Esophagus squamous epithelium (tissue), 5 donors: Measurements from ENCODE around the gene TSPAN15. TPM values are rescaled to one million over a fixed set of nuclear protein-coding genes. Genes with fewer than 3 reads are reported as not detected.

Experiments
- DNase-seq: peaks from one replicate; lab custom pipeline; 2025; lab: John Stamatoyannopoulos, UW
- H3K27ac ChIP-seq, 4 donors: fragments of 200-600 bp; sonication (generic); one replicate each; pipeline ENCODE4 v1.5.1; 2016 to 2019; ENCODE audit warnings: mild to moderate bottlenecking in 1 of 4
- H3K27me3 ChIP-seq, 4 donors: fragments of 200-600 bp; sonication (generic); 1 replicate in 3 of 4; 2 replicates in 1 of 4; pipeline versions ENCODE4 v1.5.1 to v1.6.0; 2017 to 2021; ENCODE audit warnings: antibody characterized with exemption in 1 of 4
- H3K36me3 ChIP-seq, 3 donors: fragments of 200-600 bp; sonication (generic); one replicate each; pipeline ENCODE4 v1.5.1; 2016 to 2019
- H3K4me1 ChIP-seq, 3 donors: fragments of 200-600 bp; sonication (generic); one replicate each; pipeline ENCODE4 v1.5.1; 2017 to 2019
- H3K4me3 ChIP-seq, 4 donors: fragments of 200-600 bp; sonication (generic); 1 replicate in 3 of 4; 2 replicates in 1 of 4; pipeline ENCODE4 v1.5.1; 2016 to 2019; ENCODE audit warnings: mild to moderate bottlenecking in 2 of 4, moderate library complexity in 1 of 4
- H3K9me3 ChIP-seq, 3 donors: fragments of 200-600 bp; sonication (generic); one replicate each; pipeline ENCODE4 v1.5.1; 2016 to 2019
- CTCF ChIP-seq, 6 experiments: fragments of 450-650 bp in 4 of 6; fragments of 200-600 bp in 2 of 6; sonication (generic) in 2 of 6; IDR thresholded peaks; one replicate each; pipeline ENCODE4 v1.5.1; 2016 to 2019; ENCODE audit warnings: antibody characterized with exemption in 6 of 6, mild to moderate bottlenecking in 4 of 6, moderate library complexity in 4 of 6
- POLR2A ChIP-seq, 4 donors: fragments of 450-650 bp; IDR thresholded peaks; one replicate each; pipeline ENCODE4 v1.6.1; 2017; ENCODE audit warnings: antibody characterized with exemption in 4 of 4, mild to moderate bottlenecking in 4 of 4, moderate library complexity in 3 of 4
- WGBS, 2 donors: methylation state at CpG; one replicate each; pipeline ENCODE4 v1.1.5; 2018; 5-methylcytosine and 5-hydroxymethylcytosine counted together
- intact Hi-C: fragments of 100-400 bp; cut with DNase I; formaldehyde crosslinking; loops from one replicate; pipeline ENCODE4 v1.15.0; 2022
- total RNA-seq, 4 donors: library from RNA; depleted of rRNA; stranded (reverse); fragments of >200 nt; gene quantifications; one replicate each; pipeline ENCODE4 v1.1.0, GENCODE V29; 2016
- donor health status: DM: yes; HTN: yes; CAD: no.

Gene TSPAN15
- total RNA-seq, 4 donors from 2014 or later = 3.6 to 24.0 (median 18.5) TPM

- no peaks in the 10 kb centered on the region for H3K27me3 ChIP-seq
- H3K4me3 ChIP-seq = peak overlapping the region; percentile 16 to 66 (median 45)
- TF ChIP-seq POLR2A (IDR thresholded peaks at IDR 0.05) = peak in 1 of 4 donors; percentile 36
- TF ChIP-seq CTCF (IDR thresholded peaks at IDR 0.05) = peak; percentile 54 to 84 (median 62)
- WGBS, 2 donors = 8 to 14% methylated on average over 13 to 14 of the region's 64 CpGs
- peak; percentile 73 for DNase-seq
- intact Hi-C loops = no loop called here
- no peaks in the 10 kb centered on the region for H3K9me3 ChIP-seq
- H3K36me3 ChIP-seq = peaks cover 0 to 24% (median 0%) of the 10 kb centered on the region in 3 donors
- H3K4me1 ChIP-seq = peaks cover 20 to 82% (median 34%) of the 10 kb centered on the region in 3 donors
- H3K27ac ChIP-seq = peak overlapping the region; percentile 78 to 94 (median 92)
Observed at GRCh38 chr10:69408318-69409175, 42.7 kb upstream of the TSPAN15 start.

- WGBS, 2 donors = 18 to 19% methylated on average over 6 of the region's 7 CpGs
Observed at GRCh38 chr10:69409176-69409495, 42.1 kb upstream of the TSPAN15 start.

GRCh38 chr10:69409968-69410367 is 41.3 kb upstream of the TSPAN15 start:
- peaks cover 0 to 9% (median 0%) of the 10 kb centered on the region in 3 donors for H3K36me3 ChIP-seq
- peak overlapping the region in 3 of 4 donors; percentile 65 to 94 (median 70) for H3K27ac ChIP-seq
- DNase-seq = no peak
- whole genome bisulfite sequencing, 2 donors = 69 to 74% methylated on average over 5 to 6 of the region's 6 CpGs
- H3K4me3 ChIP-seq = no peak overlapping the region
- no peaks in the 10 kb centered on the region for H3K27me3 ChIP-seq
- peaks cover 20 to 75% (median 34%) of the 10 kb centered on the region in 3 donors for H3K4me1 ChIP-seq
- TF ChIP-seq POLR2A (IDR thresholded peaks at IDR 0.05) = no peak
- no peak for TF ChIP-seq CTCF (IDR thresholded peaks at IDR 0.05)
- H3K9me3 ChIP-seq = no peaks in the 10 kb centered on the region
- intact Hi-C loops = loop anchor here (5.0 to 10.0 kb wide), 2 partner anchors 97 to 225 kb away; partner anchors contain the start of gene FAM241B

More at GRCh38 chr10:69409176-69409495, 42.1 kb upstream of the TSPAN15 start:
- Histone ChIP-seq H3K9me3 (no peaks in the 10 kb centered on the region), H3K4me1 (peaks cover 20 to 80% (median 34%) of the 10 kb centered on the region in 3 donors), H3K27ac (peak overlapping the region; percentile 78 to 94 (median 92)), H3K27me3 (no peaks in the 10 kb centered on the region), H3K36me3 (peaks cover 0 to 18% (median 0%) of the 10 kb centered on the region in 3 donors), H3K4me3 (peak overlapping the region; percentile 16 to 66 (median 45))
- TF ChIP-seq POLR2A (IDR thresholded peaks at IDR 0.05) (no peak), CTCF (IDR thresholded peaks at IDR 0.05) (peak in 2 of 6 experiments; percentile 26 to 31)
- intact Hi-C loops = no loop called here
- DNase-seq = no peak

- Histone ChIP-seq H3K27ac (peak overlapping the region in 3 of 4 donors; percentile 65 to 94 (median 84)), H3K36me3 (peaks cover 0 to 4% (median 0%) of the 10 kb centered on the region in 3 donors), H3K4me1 (peaks cover 20 to 70% (median 34%) of the 10 kb centered on the region in 3 donors), H3K9me3 (no peaks in the 10 kb centered on the region), H3K27me3 (no peaks in the 10 kb centered on the region), H3K4me3 (no peak overlapping the region)
- no peak for TF ChIP-seq POLR2A (IDR thresholded peaks at IDR 0.05)
- no peak for TF ChIP-seq CTCF (IDR thresholded peaks at IDR 0.05)
- WGBS, 2 donors = 83 to 85% methylated on average over 9 to 10 of the region's 10 CpGs
- intact Hi-C loops = loop anchor here (5.0 to 10.0 kb wide), 2 partner anchors 97 to 224 kb away; partner anchors contain the start of gene FAM241B
- no peak for DNase-seq
Observed at GRCh38 chr10:69410487-69410886, 40.8 kb upstream of the TSPAN15 start.

- no peaks in the 10 kb centered on the region for H3K36me3 ChIP-seq
- intact Hi-C loops = loop anchor here (5.0 to 10.0 kb wide), 2 partner anchors 96 to 223 kb away; partner anchors contain the start of gene FAM241B
- no peaks in the 10 kb centered on the region for H3K9me3 ChIP-seq
- TF ChIP-seq POLR2A (IDR thresholded peaks at IDR 0.05) = no peak
- TF ChIP-seq CTCF (IDR thresholded peaks at IDR 0.05) = no peak
- no peak for DNase-seq
- peaks cover 12 to 60% (median 30%) of the 10 kb centered on the region in 3 donors for H3K4me1 ChIP-seq
- no peak overlapping the region for H3K4me3 ChIP-seq
- peak overlapping the region in 3 of 4 donors; percentile 65 to 94 (median 84) for H3K27ac ChIP-seq
- H3K27me3 ChIP-seq = no peaks in the 10 kb centered on the region
- WGBS, 2 donors = 35 to 61% methylated on average over 4 of the region's 4 CpGs
Observed at GRCh38 chr10:69411476-69411875, 39.8 kb upstream of the TSPAN15 start.
